Measurements from ENCODE around the gene ADH7. TPM values are rescaled to one million over a fixed set of nuclear protein-coding genes. Genes with fewer than 3 reads are reported as not detected.

The ADH7 gene
- total RNA-seq = not detected
- polyA plus RNA-seq = under 1 TPM; 0.10 to 0.13 TPM
- long read RNA-seq, donor 1 = 0 reads
- long read RNA-seq, donor 2 = 0 reads

- H3K4me3 ChIP-seq (ENCODE audit: low read length in 2 of 2) = no peak within 1 kb of the TSS
- no peaks in the 10 kb centered on the region for H3K27me3 ChIP-seq (ENCODE audit: control insufficient read depth in 1 of 2, insufficient read depth in 2 of 2, low read length in 1 of 2)
- peaks cover 0 to under 1% of the 10 kb centered on the region in 2 donors for H3K36me3 ChIP-seq (ENCODE audit: control insufficient read depth in 1 of 2, insufficient read depth in 2 of 2, low read length in 1 of 2)
- ATAC-seq (ENCODE audit: low FRiP score) (no peak), DNase-seq (no peak)
- 84 to 89% methylated on average over 1 of the region's 1 CpG for WGBS, 2 donors
- H3K9me3 ChIP-seq (ENCODE audit: control insufficient read depth, low read length) = no peaks in the 10 kb centered on the region
- no peaks in the 10 kb centered on the region for H3K4me1 ChIP-seq (ENCODE audit: control insufficient read depth in 1 of 2, insufficient read depth in 2 of 2, low read length in 2 of 2)
- intact Hi-C loops (cut with DNase I) = no loop called here
- no peak within 1 kb of the TSS for H3K27ac ChIP-seq (ENCODE audit: low read depth in 1 of 2, low read length in 2 of 2)
These were observed at the start of gene ADH7 for GRCh38 chr4:99435154-99435553. Gene ADH7 (minus strand): TSS chr4:99435342. CDS start chr4:99435233, 109 bp downstream.

GRCh38 chr4:99483636-99484035 lies 48.5 kb upstream of the ADH7 start:
- Histone ChIP-seq H3K4me1 (ENCODE audit: control insufficient read depth in 1 of 2, insufficient read depth in 2 of 2, low read length in 2 of 2) (no peaks in the 10 kb centered on the region), H3K27ac (ENCODE audit: low read depth in 1 of 2, low read length in 2 of 2) (no peak overlapping the region), H3K36me3 (ENCODE audit: control insufficient read depth in 1 of 2, insufficient read depth in 2 of 2, low read length in 1 of 2) (no peaks in the 10 kb centered on the region), H3K9me3 (ENCODE audit: control insufficient read depth, low read length) (no peaks in the 10 kb centered on the region), H3K4me3 (ENCODE audit: low read length in 2 of 2) (no peak overlapping the region), H3K27me3 (ENCODE audit: control insufficient read depth in 1 of 2, insufficient read depth in 2 of 2, low read length in 1 of 2) (no peaks in the 10 kb centered on the region)
- no peak for DNase-seq
- no peak for ATAC-seq (ENCODE audit: low FRiP score)
- 67 to 94% methylated on average over 1 of the region's 1 CpG for WGBS, 2 donors
- intact Hi-C loops (cut with DNase I) = no loop called here

GRCh38 chr4:99473131-99473530 lies 38.0 kb upstream of the ADH7 start:
- Histone ChIP-seq H3K27me3 (ENCODE audit: control insufficient read depth in 1 of 2, insufficient read depth in 2 of 2, low read length in 1 of 2) (no peaks in the 10 kb centered on the region), H3K36me3 (ENCODE audit: control insufficient read depth in 1 of 2, insufficient read depth in 2 of 2, low read length in 1 of 2) (no peaks in the 10 kb centered on the region), H3K4me3 (ENCODE audit: low read length in 2 of 2) (no peak overlapping the region), H3K4me1 (ENCODE audit: control insufficient read depth in 1 of 2, insufficient read depth in 2 of 2, low read length in 2 of 2) (no peaks in the 10 kb centered on the region), H3K9me3 (ENCODE audit: control insufficient read depth, low read length) (no peaks in the 10 kb centered on the region), H3K27ac (ENCODE audit: low read depth in 1 of 2, low read length in 2 of 2) (no peak overlapping the region)
- 91 to 94% methylated on average over 1 of the region's 1 CpG for WGBS, 2 donors
- DNase-seq (no peak), ATAC-seq (ENCODE audit: low FRiP score) (no peak)
- intact Hi-C loops (cut with DNase I) = no loop called here

- no peaks in the 10 kb centered on the region for H3K36me3 ChIP-seq (ENCODE audit: control insufficient read depth in 1 of 2, insufficient read depth in 2 of 2, low read length in 1 of 2)
- 16 to 19% methylated on average over 1 of the region's 1 CpG for WGBS, 2 donors
- H3K9me3 ChIP-seq (ENCODE audit: control insufficient read depth, low read length) = no peaks in the 10 kb centered on the region
- ATAC-seq (ENCODE audit: low FRiP score) (no peak), DNase-seq (no peak)
- H3K27ac ChIP-seq (ENCODE audit: low read depth in 1 of 2, low read length in 2 of 2) = no peak overlapping the region
- H3K27me3 ChIP-seq (ENCODE audit: control insufficient read depth in 1 of 2, insufficient read depth in 2 of 2, low read length in 1 of 2) = no peaks in the 10 kb centered on the region
- no peak overlapping the region for H3K4me3 ChIP-seq (ENCODE audit: low read length in 2 of 2)
- H3K4me1 ChIP-seq (ENCODE audit: control insufficient read depth in 1 of 2, insufficient read depth in 2 of 2, low read length in 2 of 2) = no peaks in the 10 kb centered on the region
- intact Hi-C loops (cut with DNase I) = no loop called here
These were observed 36.8 kb upstream of the ADH7 start for GRCh38 chr4:99471896-99472295.

- H3K9me3 ChIP-seq (ENCODE audit: control insufficient read depth, low read length) = no peaks in the 10 kb centered on the region
These were observed 36.2 kb upstream of the ADH7 start for GRCh38 chr4:99471349-99471748.

GRCh38 chr4:99468889-99469288 lies 33.7 kb upstream of the ADH7 start:
- Histone ChIP-seq H3K27ac (ENCODE audit: low read depth in 1 of 2, low read length in 2 of 2) (no peak overlapping the region), H3K9me3 (ENCODE audit: control insufficient read depth, low read length) (no peaks in the 10 kb centered on the region), H3K4me1 (ENCODE audit: control insufficient read depth in 1 of 2, insufficient read depth in 2 of 2, low read length in 2 of 2) (no peaks in the 10 kb centered on the region), H3K27me3 (ENCODE audit: control insufficient read depth in 1 of 2, insufficient read depth in 2 of 2, low read length in 1 of 2) (no peaks in the 10 kb centered on the region), H3K4me3 (ENCODE audit: low read length in 2 of 2) (no peak overlapping the region), H3K36me3 (ENCODE audit: control insufficient read depth in 1 of 2, insufficient read depth in 2 of 2, low read length in 1 of 2) (no peaks in the 10 kb centered on the region)
- intact Hi-C loops (cut with DNase I) = loop anchor here (5.0 to 10.0 kb wide), 3 partner anchors 524 to 1004 kb away; no protein-coding TSS in a partner anchor
- DNase-seq (no peak), ATAC-seq (ENCODE audit: low FRiP score) (no peak)
- 6 to 13% methylated on average over 1 of the region's 1 CpG for WGBS, 2 donors

More at GRCh38 chr4:99471349-99471748, 36.2 kb upstream of the ADH7 start:
- Histone ChIP-seq H3K36me3 (ENCODE audit: control insufficient read depth in 1 of 2, insufficient read depth in 2 of 2, low read length in 1 of 2) (no peaks in the 10 kb centered on the region), H3K4me1 (ENCODE audit: control insufficient read depth in 1 of 2, insufficient read depth in 2 of 2, low read length in 2 of 2) (no peaks in the 10 kb centered on the region), H3K4me3 (ENCODE audit: low read length in 2 of 2) (no peak overlapping the region), H3K27ac (ENCODE audit: low read depth in 1 of 2, low read length in 2 of 2) (no peak overlapping the region), H3K27me3 (ENCODE audit: control insufficient read depth in 1 of 2, insufficient read depth in 2 of 2, low read length in 1 of 2) (no peaks in the 10 kb centered on the region)
- DNase-seq (no peak), ATAC-seq (ENCODE audit: low FRiP score) (no peak)
- intact Hi-C loops (cut with DNase I) = no loop called here

GRCh38 chr4:99467887-99468286 lies 32.7 kb upstream of the ADH7 start:
- Histone ChIP-seq H3K4me1 (ENCODE audit: control insufficient read depth in 1 of 2, insufficient read depth in 2 of 2, low read length in 2 of 2) (no peaks in the 10 kb centered on the region), H3K36me3 (ENCODE audit: control insufficient read depth in 1 of 2, insufficient read depth in 2 of 2, low read length in 1 of 2) (no peaks in the 10 kb centered on the region), H3K9me3 (ENCODE audit: control insufficient read depth, low read length) (no peaks in the 10 kb centered on the region), H3K27me3 (ENCODE audit: control insufficient read depth in 1 of 2, insufficient read depth in 2 of 2, low read length in 1 of 2) (no peaks in the 10 kb centered on the region), H3K4me3 (ENCODE audit: low read length in 2 of 2) (no peak overlapping the region), H3K27ac (ENCODE audit: low read depth in 1 of 2, low read length in 2 of 2) (no peak overlapping the region)
- WGBS, 2 donors = 61 to 64% methylated on average over 2 of the region's 2 CpGs
- intact Hi-C loops (cut with DNase I) = loop anchor here (5.0 to 10.0 kb wide), 3 partner anchors 523 to 1003 kb away; no protein-coding TSS in a partner anchor
- no peak for ATAC-seq (ENCODE audit: low FRiP score)
- no peak for DNase-seq

GRCh38 chr4:99463566-99463965 lies 28.4 kb upstream of the ADH7 start:
- Histone ChIP-seq H3K27ac (ENCODE audit: low read depth in 1 of 2, low read length in 2 of 2) (no peak overlapping the region), H3K36me3 (ENCODE audit: control insufficient read depth in 1 of 2, insufficient read depth in 2 of 2, low read length in 1 of 2) (no peaks in the 10 kb centered on the region), H3K9me3 (ENCODE audit: control insufficient read depth, low read length) (no peaks in the 10 kb centered on the region), H3K4me3 (ENCODE audit: low read length in 2 of 2) (no peak overlapping the region), H3K27me3 (ENCODE audit: control insufficient read depth in 1 of 2, insufficient read depth in 2 of 2, low read length in 1 of 2) (no peaks in the 10 kb centered on the region), H3K4me1 (ENCODE audit: control insufficient read depth in 1 of 2, insufficient read depth in 2 of 2, low read length in 2 of 2) (no peaks in the 10 kb centered on the region)
- ATAC-seq (ENCODE audit: low FRiP score) (no peak), DNase-seq (no peak)
- intact Hi-C loops (cut with DNase I) = loop anchor here (2.0 to 10.0 kb wide), 7 partner anchors 55 to 999 kb away; partner anchors contain the start of gene METAP1 (in 1 of the 2)
- 86 to 89% methylated on average over 2 of the region's 2 CpGs for WGBS, 2 donors

- no peaks in the 10 kb centered on the region for H3K27me3 ChIP-seq (ENCODE audit: control insufficient read depth in 1 of 2, insufficient read depth in 2 of 2, low read length in 1 of 2)
- no peaks in the 10 kb centered on the region for H3K36me3 ChIP-seq (ENCODE audit: control insufficient read depth in 1 of 2, insufficient read depth in 2 of 2, low read length in 1 of 2)
- H3K4me3 ChIP-seq (ENCODE audit: low read length in 2 of 2) = no peak overlapping the region
- H3K27ac ChIP-seq (ENCODE audit: low read depth in 1 of 2, low read length in 2 of 2) = no peak overlapping the region
- ATAC-seq (ENCODE audit: low FRiP score) (peak; percentile 90), DNase-seq (peak in 1 of 2 donors; percentile 59)
- H3K4me1 ChIP-seq (ENCODE audit: control insufficient read depth in 1 of 2, insufficient read depth in 2 of 2, low read length in 2 of 2) = no peaks in the 10 kb centered on the region
- intact Hi-C loops (cut with DNase I) = loop anchor here (2.0 to 10.0 kb wide), 7 partner anchors 54 to 998 kb away; partner anchors contain the start of gene METAP1 (in 1 of the 2)
- 29 to 30% methylated on average over 4 of the region's 4 CpGs for WGBS, 2 donors
- no peaks in the 10 kb centered on the region for H3K9me3 ChIP-seq (ENCODE audit: control insufficient read depth, low read length)
These were observed 27.8 kb upstream of the ADH7 start for GRCh38 chr4:99462875-99463464.

Measured in aorta (tissue), 5 donors.